Stimulated activated CD4-positive, alpha-beta T cell treated with anti-CD3 and anti-CD28 coated beads, Interleukin-1b, Interleukin-23, amount 100 ng/mL, for 48 hours (primary cell): ENCODE results near the gene DHRS7.
A peak's percentile ranks its signal among the peaks of the same experiment; 100 is the strongest.

Source experiments
- DNase-seq: peaks from one replicate; pipeline ENCODE4 v3.0.0-alpha.2; 2020

The DHRS7 gene

DNA sequence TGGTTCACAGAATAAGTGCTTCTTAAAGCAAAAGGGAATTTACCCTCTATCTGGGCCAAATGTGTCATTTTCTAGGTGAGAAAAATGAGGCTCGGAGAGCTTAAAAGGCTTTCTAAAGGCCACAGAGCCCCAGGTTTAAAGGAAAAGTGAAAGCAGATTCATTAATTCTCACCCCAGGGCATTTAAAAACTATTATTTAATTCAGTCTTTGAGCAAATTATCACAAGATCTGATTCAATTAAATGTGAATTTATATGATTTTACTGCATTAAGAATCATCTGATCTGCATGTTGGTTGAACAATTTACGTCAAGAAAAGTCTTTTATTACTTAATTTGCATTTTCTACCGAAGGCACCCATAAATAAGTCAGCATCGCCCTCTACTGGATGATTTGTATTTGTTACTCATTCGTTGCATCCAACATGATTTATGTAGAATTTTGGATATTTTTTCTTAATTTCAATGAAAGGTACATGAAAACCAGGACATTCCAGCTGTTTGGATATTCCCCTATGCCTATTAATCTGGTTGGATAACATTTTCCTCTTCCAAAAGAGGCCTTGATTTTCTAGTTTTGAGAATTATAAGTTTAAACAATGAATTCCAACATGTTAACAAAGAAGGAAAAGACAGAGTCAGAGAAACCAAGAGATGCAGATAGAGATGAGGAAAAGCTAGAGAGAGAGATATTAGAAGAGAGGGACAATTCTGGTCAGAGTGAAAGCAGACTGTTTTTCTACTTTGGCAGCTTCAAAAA is 19.1 kb upstream of the DHRS7 start:
- no peak for DNase-seq

DNA sequence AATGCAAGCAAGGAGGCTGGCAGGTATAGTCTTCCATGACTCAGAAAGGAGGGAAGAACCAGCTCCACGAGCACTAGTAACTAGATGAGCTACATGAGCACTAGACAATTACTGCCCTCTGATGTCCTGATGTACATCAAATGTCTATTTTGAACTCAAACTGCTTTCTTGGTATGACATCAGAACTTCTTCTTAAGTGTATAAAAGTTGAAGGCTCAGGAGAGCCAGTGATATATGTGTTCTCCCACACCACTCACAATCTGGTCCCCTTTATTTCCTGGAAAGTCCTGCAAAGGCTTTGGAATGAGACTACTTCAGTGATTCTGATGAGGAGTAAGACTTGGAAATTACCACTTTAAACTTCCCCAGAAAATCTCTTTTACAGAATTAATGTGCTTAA is 18.5 kb upstream of the DHRS7 start:
- DNase-seq: no peak

DNA sequence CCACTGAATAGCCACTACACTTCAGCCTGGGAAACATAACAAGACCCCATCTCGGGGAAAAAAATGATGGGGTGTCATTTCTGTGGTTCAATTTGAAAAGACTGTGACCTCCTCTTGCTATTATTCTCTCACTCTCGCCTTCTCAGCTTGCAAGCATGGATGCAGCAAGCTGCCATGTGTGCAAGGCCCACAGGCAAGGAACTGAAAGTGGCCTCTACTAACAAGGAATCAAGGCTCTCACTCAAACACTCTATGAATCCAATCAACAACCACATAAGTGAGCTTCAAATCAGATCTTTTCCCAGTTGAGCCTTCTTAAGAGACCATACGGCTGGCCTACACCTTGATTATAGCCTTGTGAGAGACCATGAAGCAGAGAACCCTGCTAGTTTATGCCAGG is 17.9 kb upstream of the DHRS7 start:
- DNase-seq: no peak

DNA sequence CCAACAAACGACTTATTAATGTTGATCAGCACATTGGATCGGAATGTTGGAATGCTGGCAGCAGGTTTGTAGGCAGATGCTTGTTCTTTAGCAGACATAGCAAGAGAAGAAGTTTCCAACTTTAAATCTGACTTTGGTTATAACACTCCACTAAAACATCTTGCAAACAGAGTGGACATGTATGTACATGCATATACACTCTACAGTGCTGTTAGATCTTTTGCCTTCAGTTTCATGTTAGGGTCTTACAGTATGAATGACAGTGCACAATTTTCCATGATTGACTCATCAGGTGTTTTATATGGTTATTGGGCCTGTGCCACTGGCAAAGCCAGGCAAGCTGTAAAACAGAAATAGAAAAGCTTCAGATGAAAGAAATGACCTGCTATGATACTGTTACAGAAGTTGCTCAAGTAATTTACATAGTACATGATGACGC is 14.3 kb upstream of the DHRS7 start:
- no peak for DNase-seq

DNA sequence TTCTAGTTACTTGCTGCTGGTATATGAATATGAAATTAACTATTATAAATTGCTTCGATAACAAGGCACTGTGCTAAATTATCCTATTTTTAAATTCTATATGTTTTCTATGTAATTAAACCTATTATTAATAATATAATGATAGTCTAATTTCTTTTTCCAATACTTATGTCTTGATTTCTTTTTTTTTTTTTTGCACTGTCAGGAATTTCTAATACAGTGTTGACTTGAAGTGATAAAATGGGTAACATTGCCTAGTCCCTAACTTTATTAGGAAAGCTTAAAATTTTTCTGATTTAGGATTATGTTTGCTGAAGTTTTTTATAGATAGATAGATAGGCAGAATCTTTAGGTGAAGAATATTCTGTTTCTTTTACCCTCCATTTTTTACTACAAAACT is 13.6 kb upstream of the DHRS7 start:
- no peak for DNase-seq

DNA sequence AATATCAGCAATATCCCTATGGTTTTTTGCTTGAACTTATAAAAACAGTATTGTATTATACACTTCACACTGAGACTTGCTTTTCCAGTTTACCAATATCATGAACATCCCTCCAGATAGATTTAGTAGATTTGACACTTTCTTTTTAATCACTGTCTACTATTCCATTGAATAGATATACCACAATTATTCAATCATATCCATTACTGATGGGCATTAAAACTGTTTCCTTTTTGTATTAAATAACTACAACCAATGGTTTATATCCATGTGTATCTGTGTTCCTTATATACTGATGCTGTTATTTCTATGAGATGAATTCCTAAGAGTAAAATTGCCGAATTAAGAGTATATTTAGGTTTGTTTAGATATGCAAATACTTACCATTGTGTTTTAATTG is 13.0 kb upstream of the DHRS7 start:
- no peak for DNase-seq

DNA sequence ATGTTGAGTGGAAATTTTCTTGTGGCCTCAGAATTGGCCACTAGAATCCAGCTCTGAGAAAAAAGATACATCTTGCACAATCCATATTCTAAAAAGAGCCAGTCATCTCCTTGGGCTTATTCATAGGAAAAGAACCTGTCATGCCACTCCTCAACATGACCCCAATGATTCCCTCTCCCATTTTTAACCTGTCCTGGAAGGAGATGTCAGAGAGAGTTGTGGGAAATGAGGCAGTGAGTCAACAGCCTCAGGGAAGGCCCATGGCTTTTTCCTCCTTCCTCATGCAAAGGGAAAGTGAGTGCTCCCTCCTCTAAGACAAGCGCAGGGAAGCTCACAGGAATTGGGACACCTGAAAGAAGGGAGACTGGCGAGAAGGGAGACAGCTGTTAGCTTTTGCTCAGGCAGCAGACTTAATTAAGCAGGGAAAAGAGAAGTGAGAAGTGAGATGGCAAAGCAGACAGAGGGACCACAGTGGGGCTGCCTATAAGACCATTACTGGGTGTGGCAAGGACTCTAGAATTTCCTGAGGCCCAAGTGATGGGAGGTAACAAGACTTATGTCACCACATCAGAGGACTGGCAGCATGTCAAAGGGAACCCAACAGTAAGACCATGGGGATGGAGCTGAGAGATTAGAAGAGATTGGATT is 10.2 kb upstream of the DHRS7 start:
- no peak for DNase-seq

DNA sequence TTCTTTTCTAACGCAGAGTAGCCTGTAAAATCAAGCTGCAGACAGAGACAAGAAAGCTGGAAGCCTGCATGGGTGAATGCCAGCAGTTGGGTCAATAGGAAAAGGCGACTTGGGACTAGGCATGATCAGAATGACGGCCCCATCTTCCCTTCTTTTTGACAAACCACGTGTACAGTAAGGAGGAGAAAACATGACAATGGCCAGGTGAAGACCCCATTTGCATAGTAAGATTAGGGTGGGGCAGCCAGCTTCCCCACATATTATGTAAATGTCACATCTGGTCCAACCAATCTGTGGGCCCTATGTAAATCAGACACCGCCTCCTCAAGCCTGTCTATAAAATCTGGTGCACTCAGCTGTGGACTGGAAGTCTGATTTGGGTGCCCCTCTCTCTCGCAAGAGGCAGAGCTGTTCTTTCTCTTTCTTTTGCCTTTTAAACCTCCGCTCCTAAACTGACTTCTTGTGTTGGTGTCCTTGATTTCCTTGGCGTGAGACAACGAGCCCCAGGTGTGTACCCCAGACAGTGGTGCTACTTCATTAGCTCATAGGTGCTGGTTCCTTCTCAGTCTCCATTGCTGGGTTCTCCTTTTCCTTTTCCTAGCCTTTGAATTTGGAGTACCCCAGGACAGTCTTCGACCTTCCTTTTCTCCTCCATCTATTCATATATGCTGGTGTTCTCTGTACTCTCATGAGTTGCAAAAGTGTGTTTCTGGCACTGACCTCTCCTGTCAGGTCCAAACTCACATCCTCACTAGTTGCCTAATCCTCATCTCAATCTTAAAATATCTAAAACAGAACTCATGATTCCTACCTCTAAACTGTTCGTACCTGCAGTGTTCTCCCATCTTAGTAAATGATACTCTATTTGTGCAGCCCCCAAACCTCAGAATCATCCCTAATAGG is 9.4 kb upstream of the DHRS7 start:
- no peak for DNase-seq

DNA sequence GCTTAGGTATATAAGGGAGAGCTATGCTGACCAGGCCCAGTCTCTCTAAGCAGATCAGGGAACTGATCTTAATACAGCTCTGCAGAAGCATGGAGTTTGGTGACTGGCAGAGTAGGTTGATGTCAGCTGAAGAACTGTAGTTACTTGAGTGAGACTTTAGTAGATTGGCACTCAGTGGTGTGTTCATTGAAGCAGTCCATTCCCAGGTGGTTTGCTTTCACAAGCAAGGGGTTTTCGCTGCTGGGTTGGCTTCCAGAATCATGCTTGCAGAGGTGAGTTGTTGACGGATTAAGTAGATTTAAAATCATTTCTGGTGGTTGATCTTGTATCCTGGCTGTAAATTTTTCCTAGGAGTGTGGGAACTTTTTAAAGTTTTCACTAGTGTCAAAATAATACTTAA is 6.5 kb upstream of the DHRS7 start:
- DNase-seq: no peak

DNA sequence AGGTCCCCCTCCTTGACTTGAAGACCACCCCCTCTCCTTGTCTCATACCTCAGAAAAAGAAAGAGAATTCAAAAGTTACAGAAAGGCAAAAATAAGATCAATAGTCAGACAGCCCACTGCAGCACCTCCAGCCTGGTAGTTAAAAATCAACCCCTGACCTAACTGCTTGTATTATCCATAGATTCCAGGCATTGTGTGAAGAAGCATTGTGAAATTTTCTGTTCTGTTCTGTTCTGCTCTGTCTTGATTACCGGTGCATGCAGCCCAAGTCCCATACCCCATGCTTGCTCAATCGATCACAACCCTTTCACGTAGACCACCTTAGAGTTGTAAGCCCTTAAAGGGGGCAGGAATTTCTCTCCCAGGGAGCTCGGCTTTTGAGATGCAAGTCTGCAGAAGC is 5.8 kb upstream of the DHRS7 start:
- DNase-seq: no peak

DNA sequence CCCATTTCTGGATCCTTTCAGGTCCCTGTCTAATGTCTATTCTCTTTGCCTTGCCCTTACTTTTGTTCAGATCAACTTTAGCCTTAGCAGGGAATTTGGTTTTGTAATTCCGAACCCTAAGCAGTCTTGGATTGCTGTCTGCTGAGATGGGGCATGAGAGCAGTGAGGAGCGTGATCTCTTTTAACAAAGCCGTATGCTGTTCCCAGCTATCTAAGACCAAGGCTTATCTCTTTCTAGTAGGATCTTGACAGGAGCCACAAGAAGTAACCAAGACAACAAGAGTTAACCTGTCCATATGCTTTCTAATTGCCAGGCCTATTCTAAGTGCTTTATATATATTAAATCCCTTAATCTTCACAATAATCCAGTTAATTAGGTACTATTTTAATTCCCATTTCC is 4.5 kb upstream of the DHRS7 start:
- no peak for DNase-seq

DNA sequence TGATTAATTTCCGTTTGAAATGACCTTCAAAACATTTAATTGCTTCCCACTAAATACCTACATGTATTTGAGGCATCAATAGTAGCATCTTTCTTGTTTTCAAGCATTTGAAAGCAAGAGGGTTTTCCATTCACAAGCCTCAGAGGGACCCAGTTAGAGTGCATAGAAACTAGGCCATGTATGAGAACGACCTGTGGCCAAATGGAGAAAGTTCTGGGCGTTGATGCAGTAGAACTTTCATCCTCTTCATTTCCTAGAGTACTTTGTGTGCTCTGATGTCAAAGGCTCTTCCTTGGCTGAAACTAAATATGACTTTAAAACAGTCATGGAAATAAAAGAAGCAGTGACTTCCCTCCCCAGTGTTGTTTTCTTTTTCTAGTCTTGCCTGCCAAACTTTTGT is 944 bp upstream of the DHRS7 start:
- DNase-seq: no peak

DNA sequence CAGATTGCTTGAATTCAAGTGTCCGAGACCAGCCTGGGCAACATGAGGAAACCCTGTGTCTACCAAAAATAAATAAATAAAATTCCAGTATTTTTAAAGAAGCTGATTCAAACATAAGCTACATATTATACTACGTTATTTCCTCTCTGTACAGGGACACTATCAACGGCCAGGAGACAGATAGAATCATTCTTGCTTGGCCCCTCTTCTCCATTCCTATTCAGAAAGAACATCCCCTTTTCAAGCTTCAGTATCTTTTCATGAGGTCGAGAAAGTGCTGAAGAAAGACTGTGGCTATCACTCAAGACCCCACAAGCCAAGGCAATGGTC is 314 bp upstream of the DHRS7 start:
- DNase-seq: no peak

DNA sequence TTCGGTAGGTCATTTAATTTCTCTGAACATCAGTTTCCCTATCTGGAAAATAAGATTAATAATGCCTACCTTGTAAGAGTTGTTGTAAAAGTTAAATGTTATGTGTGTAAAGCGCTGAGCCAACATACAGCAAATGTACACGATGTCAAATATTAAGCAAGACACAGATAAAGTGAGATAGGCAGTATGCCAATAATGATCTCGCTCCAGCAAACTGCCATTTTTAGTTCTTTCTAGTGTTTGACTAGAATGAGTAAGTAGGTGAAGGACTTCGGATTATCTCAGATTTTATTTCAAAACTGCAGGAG is 840 bp downstream of the DHRS7 start:
- DNase-seq: no peak

DNA sequence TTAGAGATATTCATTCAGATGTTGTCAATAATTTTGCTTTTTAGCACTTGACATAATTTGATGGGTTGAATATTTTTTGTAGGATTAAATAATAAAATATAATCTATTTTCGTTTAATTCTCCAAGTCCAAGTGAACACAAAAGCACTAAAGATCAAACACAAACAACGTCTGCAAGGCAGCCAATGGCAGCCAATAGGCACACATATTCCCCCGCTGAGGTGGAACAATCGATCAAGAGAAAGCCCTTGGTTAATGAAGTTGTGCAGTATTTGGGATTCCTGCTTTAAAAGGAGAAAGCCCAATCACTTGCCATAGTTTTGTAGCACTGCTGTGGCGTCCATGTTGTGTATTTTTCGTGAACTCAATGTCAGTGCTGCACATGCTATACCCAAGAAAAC is 1.5 kb downstream of the DHRS7 start:
- DNase-seq: no peak

DNA sequence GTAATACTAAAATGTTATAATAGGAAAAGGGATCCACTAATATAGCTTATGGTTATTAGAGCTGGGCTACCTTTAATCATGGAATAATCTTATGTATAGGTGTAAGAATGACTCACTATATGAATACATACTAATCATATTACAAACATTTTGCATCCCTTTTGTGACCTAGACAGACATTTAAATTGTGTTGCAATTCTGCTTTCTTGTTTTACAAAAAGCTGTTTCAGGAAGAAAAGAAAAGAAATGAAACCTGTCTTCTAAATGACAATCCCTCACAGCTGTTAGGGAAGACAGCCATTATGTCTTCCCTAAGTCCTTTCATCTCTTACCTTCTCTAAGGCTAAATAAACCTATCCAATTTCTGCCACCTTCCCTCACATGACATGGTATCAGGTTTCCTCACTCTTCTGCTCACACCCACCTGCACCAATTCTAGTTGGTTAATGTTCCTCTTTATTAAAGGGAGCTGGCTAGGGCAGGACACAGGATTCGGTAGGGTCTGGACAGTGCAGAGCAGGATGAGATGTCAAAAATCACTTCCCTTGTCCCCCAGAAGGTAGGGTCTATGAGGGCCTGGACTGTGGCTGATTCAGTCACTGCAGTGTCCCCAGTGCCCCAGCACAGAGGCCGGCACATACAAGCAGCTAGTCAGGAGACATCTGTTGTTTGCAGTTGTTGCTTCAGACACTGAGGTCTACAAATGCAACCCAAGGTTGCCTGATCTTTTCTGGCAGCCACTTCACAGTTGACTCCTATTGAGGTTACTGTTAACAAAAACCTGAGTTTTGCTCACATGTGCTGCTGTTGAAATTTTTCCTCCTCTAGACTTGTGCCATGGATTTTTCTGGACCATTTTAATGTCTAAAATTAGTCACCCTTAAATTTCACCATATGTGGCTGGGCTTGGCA is 3.7 kb downstream of the DHRS7 start:
- no peak for DNase-seq

DNA sequence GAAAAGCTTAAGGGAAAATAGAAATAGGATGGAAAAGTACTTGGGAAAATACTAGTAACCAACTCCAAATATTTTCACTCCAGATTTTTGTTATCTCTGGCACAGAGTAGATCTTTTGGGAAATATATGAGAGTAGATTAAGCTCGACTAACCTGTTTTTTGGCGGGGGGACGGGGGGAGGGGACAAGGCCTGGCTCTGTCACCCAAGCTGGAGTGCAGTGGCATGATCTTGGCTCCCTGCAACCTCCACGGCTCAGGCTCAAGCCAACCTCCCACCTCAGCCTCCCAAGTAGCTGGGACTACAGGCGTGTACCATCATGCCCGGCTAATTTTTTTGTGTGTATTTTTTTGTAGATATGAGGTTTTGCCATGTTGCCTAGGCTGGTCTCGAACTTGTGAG is 4.8 kb downstream of the DHRS7 start:
- DNase-seq: no peak

DNA sequence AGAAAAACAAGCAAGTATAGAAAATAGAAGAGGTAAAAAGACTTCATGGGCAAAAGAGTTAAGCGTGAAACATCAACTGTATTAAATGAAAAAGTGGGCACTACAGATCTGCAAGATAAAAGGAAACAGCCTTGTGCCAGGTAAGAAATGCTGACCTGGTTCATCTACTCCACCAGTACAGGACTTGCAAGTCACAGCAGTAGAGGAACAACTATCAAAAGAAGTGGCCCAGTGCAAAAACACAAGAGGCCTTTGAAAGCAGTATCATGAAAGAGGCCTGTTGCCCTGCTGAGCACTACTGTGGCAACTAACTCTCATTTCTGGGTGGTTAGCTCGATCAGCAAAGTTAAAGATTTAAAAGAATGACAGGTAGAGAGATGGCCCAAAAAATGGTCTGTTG is 10.5 kb downstream of the DHRS7 start:
- DNase-seq: no peak

DNA sequence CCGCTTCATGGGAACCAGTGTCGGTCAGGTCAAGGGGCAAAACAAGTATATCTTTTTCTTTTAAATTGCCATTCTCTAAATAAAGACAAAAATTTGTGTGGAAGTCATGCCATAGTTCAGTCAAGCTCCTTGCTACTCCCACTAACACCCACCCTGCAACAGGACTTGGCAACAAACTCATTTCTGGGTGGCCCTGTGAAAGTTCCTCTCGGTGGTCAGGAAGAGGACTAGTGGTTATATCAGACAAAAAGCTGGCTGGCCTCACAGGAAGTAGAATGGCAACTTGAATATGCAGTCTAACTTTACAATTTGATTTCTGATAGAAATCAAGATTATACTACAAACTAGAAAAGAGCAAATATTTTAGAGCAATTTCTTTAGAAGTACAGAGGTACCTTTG is 11.2 kb downstream of the DHRS7 start:
- DNase-seq: no peak

DNA sequence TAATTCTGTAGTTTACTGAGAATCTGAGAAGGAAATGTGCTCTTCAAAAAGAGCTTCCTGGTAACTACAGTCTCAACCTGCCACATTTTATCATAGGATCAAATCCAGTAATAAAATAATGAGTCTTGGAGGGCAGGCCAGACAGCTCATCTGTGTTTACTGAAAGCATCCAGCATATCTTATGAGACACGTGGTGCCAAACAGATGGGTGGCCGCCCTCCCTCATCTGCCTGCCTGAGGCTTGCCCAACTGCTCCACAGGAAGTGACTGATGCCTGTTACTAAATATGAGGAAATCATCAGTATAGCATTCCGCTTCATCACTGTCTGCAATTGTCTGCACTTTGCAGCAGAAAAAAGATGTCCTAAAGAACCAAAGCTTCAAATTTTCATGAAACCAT is 13.5 kb downstream of the DHRS7 start:
- DNase-seq: peak; percentile 75

DNA sequence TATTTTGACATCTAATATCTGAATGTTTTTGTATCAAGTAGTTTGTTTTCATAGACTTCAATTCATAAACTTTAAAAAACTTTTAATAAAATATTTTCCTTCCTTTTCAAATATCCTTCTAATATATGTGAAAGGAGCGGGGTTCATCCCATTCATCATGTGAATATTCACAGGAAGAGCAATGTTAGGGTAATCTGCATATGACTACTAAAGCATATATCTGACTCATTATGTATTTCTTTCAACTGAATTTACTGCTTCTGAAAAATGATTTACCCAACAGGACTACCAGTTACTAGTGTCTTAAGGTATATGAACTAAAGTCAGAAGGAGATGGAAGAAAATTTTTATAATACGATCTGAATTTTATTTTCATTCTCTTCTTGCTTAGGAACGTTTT is 30.5 kb downstream of the DHRS7 start:
- DNase-seq: no peak

DNA sequence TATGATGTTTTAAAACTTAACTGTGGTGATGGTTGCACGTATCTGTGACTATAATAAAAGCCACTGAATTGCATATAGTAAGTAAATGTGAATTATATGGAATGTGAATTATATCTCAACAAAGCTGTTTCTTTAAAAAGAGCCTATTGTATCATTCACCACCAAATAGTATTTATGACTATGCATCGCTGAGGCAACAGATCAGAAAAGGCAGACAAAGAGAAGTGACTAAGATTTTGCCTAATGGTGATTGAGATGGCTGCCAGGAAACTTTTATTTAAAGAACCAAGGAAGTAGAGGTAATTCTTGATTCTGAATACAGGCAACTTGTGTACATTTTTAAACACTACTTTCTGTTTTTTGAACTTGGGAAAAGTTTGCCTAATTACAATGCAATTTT is 31.7 kb downstream of the DHRS7 start:
- DNase-seq: no peak

DNA sequence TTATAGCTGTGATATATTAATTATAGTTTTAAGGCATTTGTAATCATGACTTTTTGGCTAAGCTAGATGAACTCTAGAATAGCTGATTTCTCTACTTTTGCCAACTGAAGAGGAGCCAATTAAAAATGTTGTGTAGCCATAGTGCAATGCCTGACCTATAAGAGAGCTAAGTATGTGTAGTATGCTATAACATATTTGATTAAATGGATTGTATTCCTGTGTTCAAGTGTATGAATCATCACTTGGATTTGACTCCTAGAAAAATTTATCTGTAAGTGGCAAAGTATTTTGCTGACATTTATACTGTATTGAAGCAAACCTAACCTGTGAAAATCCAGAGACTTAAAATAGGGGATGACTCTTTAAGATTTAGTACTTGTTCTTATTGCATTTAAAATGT is 39.3 kb downstream of the DHRS7 start:
- no peak for DNase-seq
